ENCODE measurements around the gene SLC25A27. TPM values are rescaled to one million over a fixed set of nuclear protein-coding genes. Genes with fewer than 3 reads are reported as not detected.

Gene SLC25A27
- total and polyA plus RNA-seq, 12 donors = 3.1 to 99.7 (median 18.3) TPM

DNA sequence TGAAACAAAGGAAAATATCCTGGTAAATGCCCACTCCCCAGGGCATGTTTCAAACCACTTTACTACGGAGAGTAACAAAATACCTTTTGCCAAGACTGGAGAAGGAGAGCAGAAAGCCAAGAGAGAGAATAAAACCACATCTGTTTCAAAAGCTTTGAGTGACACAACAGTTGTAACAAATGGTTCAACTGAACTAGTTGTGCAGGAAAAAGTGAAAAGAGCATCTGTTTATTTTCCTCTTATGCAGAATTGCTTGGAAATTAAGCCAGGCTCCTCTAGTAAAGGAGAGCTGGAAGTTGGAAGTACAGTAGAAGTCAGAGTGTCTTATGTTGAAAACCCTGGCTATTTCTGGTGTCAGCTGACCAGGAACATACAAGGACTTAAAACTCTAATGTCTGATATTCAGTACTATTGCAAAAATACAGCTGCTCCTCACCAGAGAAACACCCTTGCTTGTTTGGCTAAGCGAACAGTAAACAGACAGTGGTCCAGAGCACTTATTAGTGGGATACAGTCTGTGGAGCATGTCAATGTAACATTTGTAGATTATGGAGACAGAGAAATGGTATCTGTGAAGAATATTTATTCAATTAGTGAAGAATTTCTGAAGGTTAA lies 37.5 kb downstream of the SLC25A27 start:
- Histone ChIP-seq H3K27ac (no peak overlapping the region), H3K4me1 (replicated peaks in 1 of 2) (no peaks in the 10 kb centered on the region), H3K4me3 (no peak overlapping the region), H3K36me3 (replicated peaks in 1 of 2) (no peaks in the 10 kb centered on the region), H3K9me3 (replicated peaks in 1 of 3) (no peaks in the 10 kb centered on the region), H3K27me3 (no peaks in the 10 kb centered on the region)
- intact Hi-C loops (cut with DNase I) = no loop called here
- TF ChIP-seq, protein P1, sequence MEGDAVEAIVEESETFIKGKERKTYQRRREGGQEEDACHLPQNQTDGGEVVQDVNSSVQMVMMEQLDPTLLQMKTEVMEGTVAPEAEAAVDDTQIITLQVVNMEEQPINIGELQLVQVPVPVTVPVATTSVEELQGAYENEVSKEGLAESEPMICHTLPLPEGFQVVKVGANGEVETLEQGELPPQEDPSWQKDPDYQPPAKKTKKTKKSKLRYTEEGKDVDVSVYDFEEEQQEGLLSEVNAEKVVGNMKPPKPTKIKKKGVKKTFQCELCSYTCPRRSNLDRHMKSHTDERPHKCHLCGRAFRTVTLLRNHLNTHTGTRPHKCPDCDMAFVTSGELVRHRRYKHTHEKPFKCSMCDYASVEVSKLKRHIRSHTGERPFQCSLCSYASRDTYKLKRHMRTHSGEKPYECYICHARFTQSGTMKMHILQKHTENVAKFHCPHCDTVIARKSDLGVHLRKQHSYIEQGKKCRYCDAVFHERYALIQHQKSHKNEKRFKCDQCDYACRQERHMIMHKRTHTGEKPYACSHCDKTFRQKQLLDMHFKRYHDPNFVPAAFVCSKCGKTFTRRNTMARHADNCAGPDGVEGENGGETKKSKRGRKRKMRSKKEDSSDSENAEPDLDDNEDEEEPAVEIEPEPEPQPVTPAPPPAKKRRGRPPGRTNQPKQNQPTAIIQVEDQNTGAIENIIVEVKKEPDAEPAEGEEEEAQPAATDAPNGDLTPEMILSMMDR (IDR thresholded peaks at IDR 0.05) = no peak
- no peak for TF ChIP-seq POLR2A (IDR thresholded peaks at IDR 0.05)
- DNase-seq = no peak
- 96 to 98% (median 97%) methylated on average over 2 of the region's 2 CpGs for WGBS, 4 donors

DNA sequence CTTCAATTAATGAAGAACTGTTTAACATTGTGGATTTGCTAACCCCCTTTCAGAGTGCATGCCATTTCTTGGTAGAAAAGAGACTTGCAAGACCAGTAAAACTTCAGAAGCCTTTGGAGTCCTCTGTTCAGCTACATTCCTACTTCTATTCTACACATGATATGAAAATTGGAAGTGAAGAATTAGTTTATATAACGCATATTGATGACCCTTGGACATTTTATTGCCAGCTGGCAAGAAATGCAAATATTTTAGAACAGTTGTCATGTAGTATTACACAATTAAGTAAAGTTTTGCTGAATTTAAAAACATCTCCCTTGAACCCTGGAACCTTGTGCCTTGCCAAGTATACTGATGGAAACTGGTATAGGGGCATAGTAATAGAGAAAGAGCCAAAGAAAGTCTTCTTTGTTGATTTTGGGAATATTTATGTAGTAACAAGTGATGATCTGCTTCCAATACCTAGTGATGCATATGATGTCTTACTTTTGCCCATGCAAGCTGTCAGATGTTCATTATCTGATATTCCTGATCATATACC lies 38.2 kb downstream of the SLC25A27 start:
- Histone ChIP-seq H3K9me3 (replicated peaks in 1 of 3) (no peaks in the 10 kb centered on the region), H3K36me3 (replicated peaks in 1 of 2) (no peaks in the 10 kb centered on the region), H3K27ac (no peak overlapping the region), H3K4me1 (replicated peaks in 1 of 2) (no peaks in the 10 kb centered on the region), H3K27me3 (no peaks in the 10 kb centered on the region), H3K4me3 (no peak overlapping the region)
- intact Hi-C loops (cut with DNase I) = no loop called here
- WGBS, 4 donors = 45 to 69% (median 55%) methylated on average over 1 of the region's 1 CpG
- no peak for TF ChIP-seq POLR2A (IDR thresholded peaks at IDR 0.05)
- TF ChIP-seq, protein P1 (IDR thresholded peaks at IDR 0.05) = no peak
- DNase-seq = no peak

DNA sequence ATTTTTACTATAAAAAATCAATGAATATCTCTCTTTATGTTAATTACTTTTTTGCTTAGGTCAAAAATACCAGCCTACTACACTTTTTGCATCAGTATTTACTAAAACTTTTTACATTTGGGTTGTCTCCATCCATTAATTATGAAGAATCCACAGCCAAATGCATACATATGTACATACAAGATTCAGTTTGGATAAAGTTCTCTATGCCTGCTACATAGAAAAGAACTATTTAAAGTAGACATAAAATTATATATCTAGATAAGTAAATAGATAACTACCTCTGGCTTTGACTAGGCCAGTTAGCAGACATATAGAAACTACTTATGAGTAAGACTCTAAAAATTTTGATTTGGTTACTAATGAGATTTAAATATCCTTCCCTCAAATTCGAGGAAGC lies 47.2 kb downstream of the SLC25A27 start:
- Histone ChIP-seq H3K36me3 (replicated peaks in 1 of 2) (no peaks in the 10 kb centered on the region), H3K4me1 (replicated peaks in 1 of 2) (no peaks in the 10 kb centered on the region), H3K9me3 (replicated peaks in 1 of 3) (no peaks in the 10 kb centered on the region), H3K4me3 (no peak overlapping the region), H3K27ac (no peak overlapping the region), H3K27me3 (no peaks in the 10 kb centered on the region)
- WGBS, 4 donors = 62 to 80% (median 72%) methylated on average over 1 of the region's 1 CpG
- intact Hi-C loops (cut with DNase I) = no loop called here
- TF ChIP-seq POLR2A (IDR thresholded peaks at IDR 0.05) = no peak
- TF ChIP-seq, protein P1 (IDR thresholded peaks at IDR 0.05) = no peak
- no peak for DNase-seq

DNA sequence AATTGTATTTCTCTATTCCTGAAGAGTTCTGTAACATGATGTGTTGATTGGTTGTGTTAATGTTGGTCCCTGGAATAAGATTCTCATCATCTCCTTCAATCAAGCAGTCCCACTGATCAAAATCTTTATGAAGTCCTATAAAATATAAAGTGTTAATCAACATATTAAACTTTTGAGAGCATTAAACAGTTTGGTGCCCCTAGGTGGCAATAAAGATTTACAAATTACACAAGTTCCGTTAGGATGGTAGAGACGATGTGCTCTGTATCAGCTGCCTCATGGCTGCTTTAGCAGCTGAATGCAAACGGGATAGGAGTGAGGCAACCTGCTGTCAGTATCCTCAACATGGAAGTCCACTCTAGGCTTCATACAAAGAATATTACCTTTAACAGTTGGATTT lies 51.8 kb downstream of the SLC25A27 start:
- TF ChIP-seq, protein P1 (IDR thresholded peaks at IDR 0.05) = peak in 3 of 6 experiments; percentile 23 to 33 (median 24)
- TF ChIP-seq POLR2A (IDR thresholded peaks at IDR 0.05) = no peak
- Histone ChIP-seq H3K27ac (no peak overlapping the region), H3K4me3 (no peak overlapping the region), H3K4me1 (replicated peaks in 1 of 2) (no peaks in the 10 kb centered on the region), H3K36me3 (replicated peaks in 1 of 2) (no peaks in the 10 kb centered on the region), H3K9me3 (replicated peaks in 1 of 3) (no peaks in the 10 kb centered on the region), H3K27me3 (no peaks in the 10 kb centered on the region)
- intact Hi-C loops (cut with DNase I) = no loop called here
- WGBS, 4 donors = 11 to 20% (median 19%) methylated on average over 3 of the region's 3 CpGs
- DNase-seq = no peak

Data from adrenal gland (tissue), 12 donors.